Measurements from ENCODE around the gene MIA. TPM values are rescaled to one million over a fixed set of nuclear protein-coding genes. Genes with fewer than 3 reads are reported as not detected.

Gene MIA
- total and polyA plus RNA-seq, 2 donors (not counting 1 experiment from before 2014, with no cell fraction given): 0.99 TPM; not detected in 1

DNA sequence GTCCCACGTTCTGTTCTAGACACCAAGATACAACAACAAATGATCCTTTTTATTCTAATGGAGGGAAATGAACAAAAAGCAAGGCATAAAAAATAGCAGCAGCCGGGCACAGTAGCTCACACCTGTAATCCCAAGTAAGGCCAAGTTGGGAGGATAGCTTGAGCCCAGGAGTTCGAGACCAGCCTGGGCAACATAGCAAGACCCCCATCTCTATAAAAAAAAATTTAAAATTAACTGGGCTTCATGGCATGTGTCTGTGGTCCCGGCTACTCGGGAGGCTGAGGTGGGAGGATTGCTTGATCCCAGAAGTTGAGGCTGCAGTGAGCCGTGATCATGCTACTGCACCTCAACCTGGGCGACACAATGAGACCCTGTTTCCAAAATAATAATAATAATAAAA lies 1.0 kb downstream of the MIA start:
- Histone ChIP-seq H3K27ac (ENCODE audit: insufficient read depth, low read length) (no peak overlapping the region), H3K79me2 (ENCODE audit: control insufficient read depth, insufficient read depth, low read length) (no peaks in the 10 kb centered on the region), H2AFZ (ENCODE audit: low read length) (no peak overlapping the region), H3K9me3 (ENCODE audit: control insufficient read depth, insufficient read depth, low read depth, low read length) (no peaks in the 10 kb centered on the region), H3K4me1 (ENCODE audit: control insufficient read depth, extremely low read depth, insufficient read depth, low read length) (peaks cover 11% of the 10 kb centered on the region), H3K27me3 (ENCODE audit: control insufficient read depth, insufficient read depth, low read length) (no peaks in the 10 kb centered on the region), H3K4me3 (replicated peaks in 1 of 4; ENCODE audit: control extremely low read depth in 1 of 4, insufficient read depth in 1 of 4, low read depth in 3 of 4, low read length in 4 of 4) (no peak overlapping the region), H4K20me1 (ENCODE audit: control insufficient read depth, extremely low read depth, insufficient read depth, low read length) (no peaks in the 10 kb centered on the region), H3K9ac (ENCODE audit: insufficient read depth, low read length) (no peak overlapping the region), H3K4me2 (ENCODE audit: extremely low read depth, insufficient read depth, low read length) (peak overlapping the region; percentile 99), H3K36me3 (ENCODE audit: control insufficient read depth, insufficient read depth, low read length) (peaks cover 1% of the 10 kb centered on the region)
- TF ChIP-seq EZH2 (IDR thresholded peaks at IDR 0.05; ENCODE audit: low read length, missing control alignments): no peak
- TF ChIP-seq, protein P1, sequence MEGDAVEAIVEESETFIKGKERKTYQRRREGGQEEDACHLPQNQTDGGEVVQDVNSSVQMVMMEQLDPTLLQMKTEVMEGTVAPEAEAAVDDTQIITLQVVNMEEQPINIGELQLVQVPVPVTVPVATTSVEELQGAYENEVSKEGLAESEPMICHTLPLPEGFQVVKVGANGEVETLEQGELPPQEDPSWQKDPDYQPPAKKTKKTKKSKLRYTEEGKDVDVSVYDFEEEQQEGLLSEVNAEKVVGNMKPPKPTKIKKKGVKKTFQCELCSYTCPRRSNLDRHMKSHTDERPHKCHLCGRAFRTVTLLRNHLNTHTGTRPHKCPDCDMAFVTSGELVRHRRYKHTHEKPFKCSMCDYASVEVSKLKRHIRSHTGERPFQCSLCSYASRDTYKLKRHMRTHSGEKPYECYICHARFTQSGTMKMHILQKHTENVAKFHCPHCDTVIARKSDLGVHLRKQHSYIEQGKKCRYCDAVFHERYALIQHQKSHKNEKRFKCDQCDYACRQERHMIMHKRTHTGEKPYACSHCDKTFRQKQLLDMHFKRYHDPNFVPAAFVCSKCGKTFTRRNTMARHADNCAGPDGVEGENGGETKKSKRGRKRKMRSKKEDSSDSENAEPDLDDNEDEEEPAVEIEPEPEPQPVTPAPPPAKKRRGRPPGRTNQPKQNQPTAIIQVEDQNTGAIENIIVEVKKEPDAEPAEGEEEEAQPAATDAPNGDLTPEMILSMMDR (conservative IDR thresholded peaks at IDR 0.05 in 1 of 2, IDR thresholded peaks at IDR 0.05 in 1 of 2; ENCODE audit: low read depth in 1 of 2, low read length in 2 of 2): no peak
- DNase-seq (ENCODE audit: low read depth in 2 of 2): no peak

DNA sequence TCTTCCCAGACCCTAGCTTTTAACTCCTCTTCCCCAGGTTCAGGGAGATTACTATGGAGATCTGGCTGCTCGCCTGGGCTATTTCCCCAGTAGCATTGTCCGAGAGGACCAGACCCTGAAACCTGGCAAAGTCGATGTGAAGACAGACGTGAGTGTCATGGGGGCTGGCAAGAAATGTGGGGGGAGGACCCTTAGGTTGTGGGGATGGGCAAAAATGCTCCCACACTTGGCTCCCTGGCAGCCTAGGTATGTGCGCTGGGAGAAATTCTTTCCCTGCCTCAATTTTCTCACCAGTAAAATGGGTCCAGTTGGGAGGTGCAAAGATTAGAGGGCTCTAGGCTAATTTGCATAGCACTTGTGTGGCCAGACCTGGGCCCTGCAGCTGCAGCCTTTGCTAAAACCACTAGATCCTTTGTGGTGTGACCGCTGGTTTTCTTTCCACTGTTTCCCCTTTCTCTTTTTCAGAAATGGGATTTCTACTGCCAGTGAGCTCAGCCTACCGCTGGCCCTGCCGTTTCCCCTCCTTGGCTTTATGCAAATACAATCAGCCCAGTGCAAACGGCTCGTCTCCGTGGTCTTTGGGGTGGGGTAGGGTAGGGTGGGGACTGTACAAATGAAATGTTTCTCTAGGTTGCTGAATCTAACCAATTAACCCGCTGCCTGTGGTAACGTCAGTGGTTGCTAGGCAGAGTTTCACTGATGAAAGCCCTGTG lies 1.8 kb downstream of the MIA start:
- peak overlapping the region; percentile 99 for H3K4me2 ChIP-seq (ENCODE audit: extremely low read depth, insufficient read depth, low read length)
- H3K4me3 ChIP-seq (replicated peaks in 1 of 4; ENCODE audit: control extremely low read depth in 1 of 4, insufficient read depth in 1 of 4, low read depth in 3 of 4, low read length in 4 of 4): peak overlapping the region; percentile 60 to 86 (median 74)
- no peaks in the 10 kb centered on the region for H3K9me3 ChIP-seq (ENCODE audit: control insufficient read depth, insufficient read depth, low read depth, low read length)
- H3K9ac ChIP-seq (ENCODE audit: insufficient read depth, low read length): peak overlapping the region; percentile 70
- H3K79me2 ChIP-seq (ENCODE audit: control insufficient read depth, insufficient read depth, low read length): no peaks in the 10 kb centered on the region
- H3K27me3 ChIP-seq (ENCODE audit: control insufficient read depth, insufficient read depth, low read length): no peaks in the 10 kb centered on the region
- H3K27ac ChIP-seq (ENCODE audit: insufficient read depth, low read length): peak overlapping the region; percentile 87
- peak overlapping the region; percentile 89 for H2AFZ ChIP-seq (ENCODE audit: low read length)
- H3K36me3 ChIP-seq (ENCODE audit: control insufficient read depth, insufficient read depth, low read length): peaks cover 1% of the 10 kb centered on the region
- DNase-seq (ENCODE audit: low read depth in 2 of 2): peak; percentile 88 to 92
- TF ChIP-seq, protein P1 (conservative IDR thresholded peaks at IDR 0.05 in 1 of 2, IDR thresholded peaks at IDR 0.05 in 1 of 2; ENCODE audit: low read depth in 1 of 2, low read length in 2 of 2): no peak
- TF ChIP-seq EZH2 (IDR thresholded peaks at IDR 0.05; ENCODE audit: low read length, missing control alignments): no peak
- no peaks in the 10 kb centered on the region for H4K20me1 ChIP-seq (ENCODE audit: control insufficient read depth, extremely low read depth, insufficient read depth, low read length)
- H3K4me1 ChIP-seq (ENCODE audit: control insufficient read depth, extremely low read depth, insufficient read depth, low read length): peaks cover 11% of the 10 kb centered on the region

DNA sequence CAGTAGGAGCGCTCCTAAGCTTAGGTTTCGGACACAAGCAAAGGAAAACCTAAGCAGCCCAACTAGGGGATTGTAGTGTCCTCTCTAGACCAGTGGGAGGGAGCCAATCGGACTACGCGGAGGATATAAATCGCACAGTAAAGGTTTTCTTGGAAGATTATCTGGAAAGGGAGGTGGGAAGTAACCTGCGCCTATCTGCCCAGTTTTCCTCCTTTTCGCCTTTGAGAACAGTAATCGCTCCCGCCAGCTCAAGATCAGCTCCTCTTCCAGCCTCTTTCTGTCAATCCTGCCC lies 2.3 kb downstream of the MIA start:
- peak overlapping the region; percentile 70 for H3K9ac ChIP-seq (ENCODE audit: insufficient read depth, low read length)
- DNase-seq (ENCODE audit: low read depth in 2 of 2): no peak
- no peak for TF ChIP-seq EZH2 (IDR thresholded peaks at IDR 0.05; ENCODE audit: low read length, missing control alignments)
- TF ChIP-seq, protein P1 (conservative IDR thresholded peaks at IDR 0.05 in 1 of 2, IDR thresholded peaks at IDR 0.05 in 1 of 2; ENCODE audit: low read depth in 1 of 2, low read length in 2 of 2): no peak
- H3K9me3 ChIP-seq (ENCODE audit: control insufficient read depth, insufficient read depth, low read depth, low read length): no peaks in the 10 kb centered on the region
- peak overlapping the region; percentile 81 for H2AFZ ChIP-seq (ENCODE audit: low read length)
- H3K4me2 ChIP-seq (ENCODE audit: extremely low read depth, insufficient read depth, low read length): peak overlapping the region; percentile 99
- H3K27me3 ChIP-seq (ENCODE audit: control insufficient read depth, insufficient read depth, low read length): no peaks in the 10 kb centered on the region
- H3K79me2 ChIP-seq (ENCODE audit: control insufficient read depth, insufficient read depth, low read length): no peaks in the 10 kb centered on the region
- peaks cover 1% of the 10 kb centered on the region for H3K36me3 ChIP-seq (ENCODE audit: control insufficient read depth, insufficient read depth, low read length)
- H3K27ac ChIP-seq (ENCODE audit: insufficient read depth, low read length): peak overlapping the region; percentile 87
- peak overlapping the region; percentile 60 to 86 (median 74) for H3K4me3 ChIP-seq (replicated peaks in 1 of 4; ENCODE audit: control extremely low read depth in 1 of 4, insufficient read depth in 1 of 4, low read depth in 3 of 4, low read length in 4 of 4)
- H3K4me1 ChIP-seq (ENCODE audit: control insufficient read depth, extremely low read depth, insufficient read depth, low read length): peaks cover 11% of the 10 kb centered on the region
- H4K20me1 ChIP-seq (ENCODE audit: control insufficient read depth, extremely low read depth, insufficient read depth, low read length): no peaks in the 10 kb centered on the region

Data from fibroblast of lung (primary cell).